GM21825 (cell line): Measurements from ENCODE around the gene KL.

Source experiments
- ATAC-seq: cut with Tn5 transposase; IDR thresholded peaks from one replicate; pipeline ENCODE4 v1.9.1; 2021; ENCODE audit warnings: mild to moderate bottlenecking, moderate library complexity; ENCODE audit not compliant: unreplicated experiment

Gene KL

GRCh38 chr13:33003458-33004019, 12.7 kb upstream of the KL start:
- ATAC-seq, result no peak

GRCh38 chr13:33004511-33004910, 11.7 kb upstream of the KL start:
- no peak for ATAC-seq

- ATAC-seq, result no peak
Measured at GRCh38 chr13:33006134-33006533, 10.1 kb upstream of the KL start.

- no peak for ATAC-seq
Measured at GRCh38 chr13:33006638-33007037, 9.6 kb upstream of the KL start.

- ATAC-seq, result no peak
Measured at GRCh38 chr13:33007237-33007636, 9.0 kb upstream of the KL start.

- no peak for ATAC-seq
Measured at GRCh38 chr13:33007950-33008349, 8.3 kb upstream of the KL start.

- ATAC-seq, result no peak
Measured at GRCh38 chr13:33008946-33009722, 7.1 kb upstream of the KL start.

- no peak for ATAC-seq
Measured at GRCh38 chr13:33011828-33012470, 4.3 kb upstream of the KL start.

GRCh38 chr13:33014291-33014690, 1.9 kb upstream of the KL start:
- no peak for ATAC-seq

GRCh38 chr13:33015241-33015668, 968 bp upstream of the KL start:
- no peak for ATAC-seq

- peak; percentile 30 for ATAC-seq
Measured at GRCh38 chr13:33015791-33016323, 366 bp upstream of the KL start.

- ATAC-seq, result peak; percentile 64
Measured at GRCh38 chr13:33017323-33017929, 1.2 kb downstream of the KL start.

GRCh38 chr13:33018886-33019285, 2.7 kb downstream of the KL start:
- no peak for ATAC-seq

GRCh38 chr13:33022986-33023385, 6.8 kb downstream of the KL start:
- no peak for ATAC-seq

GRCh38 chr13:33025220-33025744, 9.1 kb downstream of the KL start:
- ATAC-seq, result no peak

- ATAC-seq, result no peak
Measured at GRCh38 chr13:33026489-33027152, 10.4 kb downstream of the KL start.

- no peak for ATAC-seq
Measured at GRCh38 chr13:33028620-33029019, 12.4 kb downstream of the KL start.

- ATAC-seq, result no peak
Measured at GRCh38 chr13:33031277-33031676, 15.1 kb downstream of the KL start.

- no peak for ATAC-seq
Measured at GRCh38 chr13:33032037-33032625, 15.9 kb downstream of the KL start.

- ATAC-seq, result peak; percentile 82
Measured at GRCh38 chr13:33033051-33033812, 17.0 kb downstream of the KL start.
